Hepatocyte (in vitro differentiated cells): ENCODE data around the gene PPIB. TPM values are rescaled to one million over a fixed set of nuclear protein-coding genes. Genes with fewer than 3 reads are reported as not detected.
A peak's percentile ranks its signal among the peaks of the same experiment; 100 is the strongest.

Source experiments
- DNase-seq: peaks from one replicate; pipeline ENCODE4 v3.0.0-alpha.2; 2016; ENCODE audit warnings: low spot score
- H2AFZ ChIP-seq: fragments of 200-600 bp; sonication (generic); 2 replicates; pipeline ENCODE4 v1.6.0; 2016; ENCODE audit warnings: antibody characterized with exemption, mild to moderate bottlenecking
- H3K27ac ChIP-seq: fragments of 200-600 bp; sonication (generic); 2 replicates; pipeline ENCODE4 v1.5.1; 2016; ENCODE audit warnings: mild to moderate bottlenecking
- H3K27me3 ChIP-seq: fragments of 200-600 bp; sonication (generic); 2 replicates; pipeline ENCODE4 v1.6.1; 2016
- H3K36me3 ChIP-seq: fragments of 200-600 bp; sonication (generic); replicated peaks from 2 replicates; pipeline ENCODE4 v1.5.1; 2016; ENCODE audit warnings: low read depth; ENCODE audit not compliant: insufficient read depth
- H3K4me1 ChIP-seq: fragments of 200-600 bp; sonication (generic); 2 replicates; pipeline ENCODE4 v1.5.1; 2016; ENCODE audit warnings: mild to moderate bottlenecking, moderate library complexity; ENCODE audit not compliant: insufficient read depth
- H3K4me2 ChIP-seq: fragments of 200-600 bp; sonication (generic); 2 replicates; pipeline ENCODE4 v1.6.0; 2016
- H3K4me3 ChIP-seq: fragments of 200-600 bp; sonication (generic); 2 replicates; pipeline ENCODE4 v1.5.1; 2016; ENCODE audit warnings: mild to moderate bottlenecking
- H3K79me2 ChIP-seq: fragments of 200-600 bp; sonication (generic); 2 replicates; pipeline ENCODE4 v1.6.0; 2017; ENCODE audit warnings: mild to moderate bottlenecking
- H3K9me2 ChIP-seq: fragments of 200-600 bp; sonication (generic); replicated peaks from 2 replicates; pipeline ENCODE4 v1.6.0; 2017; ENCODE audit warnings: mild to moderate bottlenecking; ENCODE audit not compliant: insufficient read depth
- H3K9me3 ChIP-seq: fragments of 200-600 bp; sonication (generic); 2 replicates; pipeline ENCODE4 v1.5.1; 2016; ENCODE audit warnings: low read depth, mild to moderate bottlenecking
- H4K20me1 ChIP-seq: fragments of 200-600 bp; sonication (generic); 2 replicates; pipeline ENCODE4 v1.6.0; 2016; ENCODE audit warnings: mild to moderate bottlenecking; ENCODE audit not compliant: insufficient read depth, poor library complexity, severe bottlenecking
- CTCF ChIP-seq: fragments of 200-600 bp; sonication (generic); IDR thresholded peaks from 2 replicates; pipeline ENCODE4 v1.5.1; 2016; ENCODE audit warnings: antibody characterized with exemption, mild to moderate bottlenecking; ENCODE audit not compliant: poor library complexity
- EZH2 ChIP-seq: fragments of 200-600 bp; sonication (generic); IDR thresholded peaks from 2 replicates; pipeline ENCODE4 v1.6.1; 2016; ENCODE audit warnings: antibody characterized with exemption, mild to moderate bottlenecking, borderline replicate concordance
- EZH2phosphoT487 ChIP-seq: fragments of 200-600 bp; sonication (generic); IDR thresholded peaks from one replicate; pipeline ENCODE4 v1.6.1; 2018; ENCODE audit warnings: antibody characterized with exemption, mild to moderate bottlenecking, low read depth, moderate library complexity; ENCODE audit not compliant: unreplicated experiment, severe bottlenecking
- WGBS: methylation state at CpG from one replicate; pipeline ENCODE4 v1.1.6; 2016; ENCODE audit warnings: low lambda C conversion rate; ENCODE audit errors: missing lambda C conversion rate; 5-methylcytosine and 5-hydroxymethylcytosine counted together
- polyA plus RNA-seq: library from polyadenylated mRNA; unstranded; fragments of >200 nt; fragmentation: Nextera tagmentation; extraction: Ambion mirVana; gene quantifications from 2 replicates; pipeline ENCODE4 v1.2.1, GENCODE V29; 2016
- total RNA-seq: library from RNA; depleted of rRNA; stranded (reverse); fragments of >200 nt; gene quantifications from 2 replicates; pipeline ENCODE4 v1.2.3, GENCODE V29; 2014

PPIB gene
- total and polyA plus RNA-seq, 2 experiments from 2014 or later: 799 to 1,542 TPM

- Histone ChIP-seq H3K79me2 (no peaks in the 10 kb centered on the region), H3K27ac (no peak overlapping the region), H3K4me2 (no peak overlapping the region), H4K20me1 (no peaks in the 10 kb centered on the region), H3K4me3 (no peak overlapping the region), H2AFZ (no peak overlapping the region), H3K27me3 (peaks cover 14% of the 10 kb centered on the region), H3K9me3 (no peaks in the 10 kb centered on the region), H3K4me1 (peaks cover 30% of the 10 kb centered on the region), H3K36me3 (no peaks in the 10 kb centered on the region), H3K9me2 (no peaks in the 10 kb centered on the region)
- 71% methylated on average over 3 of the region's 3 CpGs for WGBS
- TF ChIP-seq EZH2phosphoT487: no peak
- TF ChIP-seq EZH2: no peak
- no peak for TF ChIP-seq CTCF
- no peak for DNase-seq
Observed at GRCh38 chr15:64148581-64148980, 14.2 kb downstream of the PPIB start.

DNA sequence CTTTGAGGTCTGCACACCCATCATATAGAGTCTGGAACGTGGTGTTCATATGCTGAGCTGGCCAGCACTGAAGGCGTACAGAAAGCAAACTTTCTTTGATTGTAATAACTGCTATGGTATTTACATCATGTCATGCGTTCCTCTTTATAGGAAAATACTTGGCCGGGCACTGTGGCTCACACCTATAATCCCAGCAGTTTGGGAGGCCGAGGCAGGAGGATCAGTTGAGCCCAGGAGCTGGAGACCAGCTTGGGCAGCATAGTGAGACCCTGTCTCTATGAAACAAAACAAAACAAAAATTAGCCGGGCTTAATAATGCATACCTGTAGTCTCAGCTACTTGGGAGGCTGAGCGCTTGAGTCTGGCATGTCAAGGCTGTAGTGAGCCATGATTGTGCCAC, 14.7 kb downstream of the PPIB start:
- H4K20me1 ChIP-seq: no peaks in the 10 kb centered on the region
- no peak overlapping the region for H3K27ac ChIP-seq
- no peaks in the 10 kb centered on the region for H3K9me2 ChIP-seq
- no peaks in the 10 kb centered on the region for H3K36me3 ChIP-seq
- H3K79me2 ChIP-seq: no peaks in the 10 kb centered on the region
- DNase-seq: no peak
- WGBS: 93% methylated on average over 7 of the region's 7 CpGs
- no peak overlapping the region for H3K4me2 ChIP-seq
- peaks cover 28% of the 10 kb centered on the region for H3K4me1 ChIP-seq
- H3K9me3 ChIP-seq: no peaks in the 10 kb centered on the region
- no peak overlapping the region for H2AFZ ChIP-seq
- H3K4me3 ChIP-seq: no peak overlapping the region
- peaks cover 14% of the 10 kb centered on the region for H3K27me3 ChIP-seq
- TF ChIP-seq EZH2 (no peak), EZH2phosphoT487 (no peak), CTCF (no peak)

DNA sequence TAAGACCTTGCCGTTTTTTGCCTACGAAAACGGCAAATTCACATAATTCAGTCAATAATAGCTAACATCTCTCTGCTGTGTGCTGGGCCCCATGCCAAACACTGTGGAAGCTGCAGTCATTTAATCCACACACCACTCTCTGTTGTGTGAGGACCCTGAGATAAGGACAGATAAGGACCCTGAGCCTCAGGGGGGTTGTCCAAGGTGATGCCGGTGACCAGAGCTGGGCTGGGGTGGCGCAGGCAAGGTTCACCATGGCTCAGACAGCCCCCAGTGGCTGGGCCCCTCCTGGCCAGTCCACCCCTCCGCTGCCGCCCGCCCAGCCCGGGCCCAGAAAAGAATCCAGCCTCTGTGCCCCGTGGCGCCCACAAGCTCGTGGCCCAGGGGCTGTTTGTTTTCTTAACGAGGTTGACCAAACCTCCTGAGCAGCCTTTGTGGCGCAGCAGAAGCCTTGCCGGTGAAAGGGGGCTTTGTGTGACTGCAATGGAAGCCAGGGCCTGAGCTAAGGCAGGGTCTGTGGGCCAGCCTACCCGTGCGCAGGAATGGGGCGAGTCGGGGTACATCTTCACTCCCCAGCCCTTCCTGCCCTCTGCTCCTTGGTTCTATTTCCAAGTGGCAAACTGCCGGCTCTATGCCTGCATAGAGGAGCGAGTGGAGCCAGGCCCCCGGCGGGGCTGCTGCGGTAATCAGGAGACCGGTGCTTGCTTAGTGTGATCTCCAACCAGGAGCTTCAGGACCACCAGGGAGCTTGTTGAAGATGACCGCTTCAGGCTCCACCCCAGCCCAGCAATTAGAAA, 15.7 kb downstream of the PPIB start:
- Histone ChIP-seq H3K27me3 (peaks cover 5% of the 10 kb centered on the region), H3K9me2 (no peaks in the 10 kb centered on the region), H3K4me1 (peaks cover 17% of the 10 kb centered on the region), H2AFZ (no peak overlapping the region), H3K9me3 (no peaks in the 10 kb centered on the region), H3K27ac (no peak overlapping the region), H4K20me1 (no peaks in the 10 kb centered on the region), H3K4me3 (no peak overlapping the region), H3K36me3 (no peaks in the 10 kb centered on the region), H3K79me2 (no peaks in the 10 kb centered on the region), H3K4me2 (peak overlapping the region; percentile 16)
- TF ChIP-seq EZH2: no peak
- WGBS: 72% methylated on average over 22 of the region's 26 CpGs
- DNase-seq: no peak

- Histone ChIP-seq H4K20me1 (no peaks in the 10 kb centered on the region), H3K79me2 (no peaks in the 10 kb centered on the region), H3K27ac (no peak overlapping the region), H3K9me3 (no peaks in the 10 kb centered on the region), H3K9me2 (no peaks in the 10 kb centered on the region), H3K4me2 (peak overlapping the region; percentile 16), H3K36me3 (no peaks in the 10 kb centered on the region), H3K4me3 (no peak overlapping the region), H3K27me3 (no peaks in the 10 kb centered on the region), H2AFZ (no peak overlapping the region), H3K4me1 (peaks cover 11% of the 10 kb centered on the region)
- no peak for DNase-seq
- TF ChIP-seq EZH2: no peak
- WGBS: 85% methylated on average over 3 of the region's 3 CpGs
Observed at GRCh38 chr15:64146520-64146884, 16.3 kb downstream of the PPIB start.
